Smooth muscle cell (in vitro differentiated cells): ENCODE results near the gene RBM44. TPM values are rescaled to one million over a fixed set of nuclear protein-coding genes. Genes with fewer than 3 reads are reported as not detected.

Experiments
- DNase-seq: peaks from one replicate; lab custom pipeline; 2025; ENCODE audit not compliant: unreplicated experiment; lab: John Stamatoyannopoulos, UW
- H2AFZ ChIP-seq: fragments of 200-600 bp; sonication (generic); 2 replicates; pipeline ENCODE4 v1.6.0; 2016; ENCODE audit warnings: antibody characterized with exemption, low read depth, mild to moderate bottlenecking
- H3F3A ChIP-seq: fragments of 200-600 bp; sonication (generic); 2 replicates; pipeline ENCODE4 v1.6.0; 2017; ENCODE audit warnings: antibody characterized with exemption, low read depth
- H3K27ac ChIP-seq: fragments of 200-600 bp; sonication (generic); 2 replicates; pipeline ENCODE4 v1.5.1; 2016; ENCODE audit warnings: low read depth, mild to moderate bottlenecking
- H3K27me3 ChIP-seq: fragments of 200-600 bp; sonication (generic); 2 replicates; pipeline ENCODE4 v1.6.1; 2016; ENCODE audit warnings: low read depth, mild to moderate bottlenecking
- H3K36me3 ChIP-seq: fragments of 200-600 bp; sonication (generic); 2 replicates; pipeline ENCODE4 v1.5.1; 2016; ENCODE audit warnings: low read depth
- H3K4me1 ChIP-seq: fragments of 200-600 bp; sonication (generic); 2 replicates; pipeline ENCODE4 v1.5.1; 2016; ENCODE audit warnings: low read depth
- H3K4me2 ChIP-seq: fragments of 200-600 bp; sonication (generic); 2 replicates; pipeline ENCODE4 v1.6.0; 2016; ENCODE audit warnings: mild to moderate bottlenecking
- H3K4me3 ChIP-seq: fragments of 200-600 bp; sonication (generic); 2 replicates; pipeline ENCODE4 v1.5.1; 2016; ENCODE audit warnings: mild to moderate bottlenecking
- H3K79me2 ChIP-seq: fragments of 200-600 bp; sonication (generic); 2 replicates; pipeline ENCODE4 v1.6.0; 2016; ENCODE audit warnings: low read depth, mild to moderate bottlenecking
- H3K9ac ChIP-seq: fragments of 200-600 bp; sonication (generic); 2 replicates; pipeline ENCODE4 v1.6.0; 2016; ENCODE audit warnings: low read depth
- H3K9me3 ChIP-seq: fragments of 200-600 bp; sonication (generic); replicated peaks from 2 replicates; pipeline ENCODE4 v1.5.1; 2016; ENCODE audit warnings: low read depth
- H4K20me1 ChIP-seq: fragments of 200-600 bp; sonication (generic); 2 replicates; pipeline ENCODE4 v1.6.0; 2016; ENCODE audit warnings: low read depth
- CTCF ChIP-seq: fragments of 200-600 bp; sonication (generic); IDR thresholded peaks from 2 replicates; pipeline ENCODE4 v1.5.1; 2017; ENCODE audit warnings: borderline replicate concordance, mild to moderate bottlenecking, antibody characterized with exemption; ENCODE audit not compliant: insufficient read depth, poor library complexity, severe bottlenecking
- WGBS: methylation state at CpG from one replicate; pipeline ENCODE4 v1.1.7; 2016; ENCODE audit warnings: low lambda C conversion rate; 5-methylcytosine and 5-hydroxymethylcytosine counted together
- polyA plus RNA-seq: library from polyadenylated mRNA; unstranded; fragments of >200 nt; fragmentation: Nextera tagmentation; extraction: Ambion mirVana; gene quantifications from 2 replicates; pipeline ENCODE4 v1.2.1, GENCODE V29; 2016
- total RNA-seq: library from RNA; depleted of rRNA; stranded (reverse); fragments of >200 nt; gene quantifications from 2 replicates; pipeline ENCODE4 v1.2.3, GENCODE V29; 2014

RBM44 gene
- total and polyA plus RNA-seq, 2 experiments from 2014 or later, result 0.15 to 1.2 TPM

- Histone ChIP-seq H3K36me3 (peaks cover 6% of the 10 kb centered on the region), H3K4me3 (no peak overlapping the region)
Observed at GRCh38 chr2:237752761-237753165, 45.8 kb upstream of the RBM44 start.

GRCh38 chr2:237754182-237754581 is 44.4 kb upstream of the RBM44 start:
- no peak overlapping the region for H3K4me3 ChIP-seq
- peaks cover 11% of the 10 kb centered on the region for H4K20me1 ChIP-seq
- no peak overlapping the region for H3K9ac ChIP-seq
- no peak for TF ChIP-seq CTCF
- H3K27me3 ChIP-seq, result no peaks in the 10 kb centered on the region
- H2AFZ ChIP-seq, result no peak overlapping the region
- H3K36me3 ChIP-seq, result peaks cover 6% of the 10 kb centered on the region
- H3K4me2 ChIP-seq, result no peak overlapping the region
- H3K79me2 ChIP-seq, result no peaks in the 10 kb centered on the region
- H3K4me1 ChIP-seq, result no peaks in the 10 kb centered on the region
- no peak for DNase-seq
- no peaks in the 10 kb centered on the region for H3F3A ChIP-seq
- no peaks in the 10 kb centered on the region for H3K9me3 ChIP-seq
- WGBS, result 36% methylated on average over 3 of the region's 3 CpGs
- no peak overlapping the region for H3K27ac ChIP-seq

More at GRCh38 chr2:237752761-237753165, 45.8 kb upstream of the RBM44 start:
- H3K9ac ChIP-seq, result no peak overlapping the region
- no peak for TF ChIP-seq CTCF
- peaks cover 14% of the 10 kb centered on the region for H4K20me1 ChIP-seq
- no peaks in the 10 kb centered on the region for H3K4me1 ChIP-seq
- WGBS, result 82% methylated on average over 5 of the region's 5 CpGs
- H3K4me2 ChIP-seq, result no peak overlapping the region
- no peak overlapping the region for H2AFZ ChIP-seq
- no peaks in the 10 kb centered on the region for H3K79me2 ChIP-seq
- H3K27ac ChIP-seq, result no peak overlapping the region
- no peak for DNase-seq
- H3K9me3 ChIP-seq, result no peaks in the 10 kb centered on the region
- no peaks in the 10 kb centered on the region for H3K27me3 ChIP-seq
- no peaks in the 10 kb centered on the region for H3F3A ChIP-seq

- H3K9ac ChIP-seq, result no peak overlapping the region
- no peaks in the 10 kb centered on the region for H3K9me3 ChIP-seq
- H3K4me1 ChIP-seq, result no peaks in the 10 kb centered on the region
- H3K79me2 ChIP-seq, result no peaks in the 10 kb centered on the region
- no peak for TF ChIP-seq CTCF
- WGBS, result 85% methylated on average over 12 of the region's 12 CpGs
- no peak overlapping the region for H3K4me3 ChIP-seq
- no peak overlapping the region for H3K27ac ChIP-seq
- H3F3A ChIP-seq, result no peaks in the 10 kb centered on the region
- H2AFZ ChIP-seq, result no peak overlapping the region
- H4K20me1 ChIP-seq, result peaks cover 11% of the 10 kb centered on the region
- no peak overlapping the region for H3K4me2 ChIP-seq
- no peaks in the 10 kb centered on the region for H3K27me3 ChIP-seq
- no peak for DNase-seq
- peaks cover 6% of the 10 kb centered on the region for H3K36me3 ChIP-seq
Observed at GRCh38 chr2:237754626-237755248, 43.8 kb upstream of the RBM44 start.

GRCh38 chr2:237757616-237758015 is 41.0 kb upstream of the RBM44 start:
- H3F3A ChIP-seq, result no peaks in the 10 kb centered on the region
- no peak for DNase-seq
- peaks cover 18% of the 10 kb centered on the region for H4K20me1 ChIP-seq
- no peaks in the 10 kb centered on the region for H3K9me3 ChIP-seq
- TF ChIP-seq CTCF, result no peak
- no peaks in the 10 kb centered on the region for H3K27me3 ChIP-seq
- no peak overlapping the region for H3K4me2 ChIP-seq
- no peak overlapping the region for H3K4me3 ChIP-seq
- no peak overlapping the region for H2AFZ ChIP-seq
- peaks cover 6% of the 10 kb centered on the region for H3K36me3 ChIP-seq
- 88% methylated on average over 10 of the region's 10 CpGs for WGBS
- no peaks in the 10 kb centered on the region for H3K4me1 ChIP-seq
- H3K9ac ChIP-seq, result no peak overlapping the region
- H3K79me2 ChIP-seq, result no peaks in the 10 kb centered on the region
- H3K27ac ChIP-seq, result no peak overlapping the region
